IPS DF 4.7 (cell line): ENCODE results near the gene ASIC3.
"Not testable (repeated sequence)": the region's sequence is repeated elsewhere in the genome, so short reads cannot be mapped to it uniquely, and the experiment has no call there.

Experiments
- DNase-seq: peaks from one replicate; pipeline ENCODE4 v3.0.0-alpha.2; 2013; ENCODE audit warnings: low spot score; ENCODE audit errors: extremely low read depth

The ASIC3 gene

DNA sequence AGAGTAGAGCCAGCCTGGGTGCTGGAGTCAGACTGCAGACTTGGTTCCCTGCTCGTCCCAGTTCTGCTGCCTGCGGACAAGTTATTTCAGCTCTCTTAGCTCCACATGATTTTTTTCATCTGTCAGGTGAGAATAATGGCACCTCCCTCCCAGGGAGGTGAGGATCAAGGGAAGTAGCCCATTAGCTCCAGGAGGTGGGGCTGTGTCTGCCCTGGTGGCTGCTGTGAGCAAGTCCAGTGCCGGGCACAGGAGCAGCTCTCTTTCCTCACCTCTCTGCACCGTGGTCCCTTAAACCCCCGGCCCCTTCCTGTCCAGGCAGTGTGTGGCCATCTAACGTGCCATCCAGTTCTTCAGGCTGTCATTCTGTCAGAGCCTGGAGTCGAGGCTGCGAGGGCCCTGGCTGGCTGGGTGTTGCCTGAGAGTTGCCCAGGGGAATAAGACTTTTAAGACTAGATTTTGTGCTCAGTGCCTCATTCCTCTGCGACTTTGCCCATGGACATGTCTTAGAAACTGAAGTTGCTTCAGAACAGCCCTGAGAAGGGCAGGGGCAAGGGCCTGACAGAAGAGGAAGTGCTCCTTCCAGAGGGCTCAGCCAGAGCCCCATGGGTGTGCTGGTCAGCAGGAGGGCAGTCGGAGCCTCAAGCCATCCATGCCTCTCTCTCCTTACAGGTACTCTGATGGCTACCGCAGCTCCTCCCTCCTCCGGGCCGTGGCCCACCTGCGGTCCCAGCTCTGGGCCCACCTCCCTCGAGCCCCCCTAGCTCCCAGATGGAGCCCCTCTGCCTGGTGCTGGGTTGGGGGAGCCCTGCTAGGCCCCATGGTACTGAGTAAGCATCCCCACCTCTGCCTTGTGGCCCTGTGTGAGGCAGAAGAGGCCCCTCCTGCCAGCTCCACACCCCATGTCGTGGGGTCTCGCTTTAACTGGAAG lies 15.1 kb upstream of the ASIC3 start:
- DNase-seq: no peak

DNA sequence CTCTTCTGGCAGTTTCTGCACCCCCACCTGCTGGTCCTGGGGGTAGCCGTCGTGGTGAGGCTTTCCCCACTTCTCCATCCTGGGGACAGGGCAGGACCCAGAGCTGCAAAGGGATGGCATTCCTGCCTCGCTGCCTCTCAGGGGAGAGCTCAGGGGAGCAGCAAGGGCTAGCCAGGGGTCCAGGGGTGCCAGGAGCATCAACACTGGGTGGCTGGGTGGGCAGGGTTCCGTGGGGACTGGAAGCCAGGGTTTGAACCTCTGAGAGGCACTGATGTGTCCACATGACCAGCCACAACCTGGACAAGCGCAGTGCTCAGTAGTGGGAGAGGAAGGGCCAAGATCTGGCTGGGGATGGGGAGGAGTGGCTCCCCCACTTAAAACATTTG lies 14.5 kb upstream of the ASIC3 start:
- DNase-seq: no peak

- no peak for DNase-seq
These were observed 13.9 kb upstream of the ASIC3 start for GRCh38 chr7:151034312-151035025.

GRCh38 chr7:151035026-151035717 lies 13.2 kb upstream of the ASIC3 start:
- DNase-seq: no peak

DNA sequence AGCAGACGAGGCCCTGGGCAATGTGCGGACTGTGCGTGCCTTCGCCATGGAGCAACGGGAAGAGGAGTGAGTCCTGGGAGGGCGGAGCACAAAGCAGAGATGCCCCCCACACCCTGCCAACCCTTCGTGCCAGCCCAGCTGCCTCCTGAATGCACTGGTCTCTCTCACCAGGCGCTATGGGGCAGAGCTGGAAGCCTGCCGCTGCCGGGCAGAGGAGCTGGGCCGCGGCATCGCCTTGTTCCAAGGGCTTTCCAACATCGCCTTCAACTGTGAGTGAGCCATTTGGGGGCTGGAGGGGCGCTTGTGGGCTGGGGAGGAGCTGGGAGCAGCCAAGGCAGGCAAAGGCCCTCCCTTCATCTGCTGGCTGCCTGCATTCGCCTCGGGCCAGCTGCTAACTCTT lies 12.4 kb upstream of the ASIC3 start:
- no peak for DNase-seq

DNA sequence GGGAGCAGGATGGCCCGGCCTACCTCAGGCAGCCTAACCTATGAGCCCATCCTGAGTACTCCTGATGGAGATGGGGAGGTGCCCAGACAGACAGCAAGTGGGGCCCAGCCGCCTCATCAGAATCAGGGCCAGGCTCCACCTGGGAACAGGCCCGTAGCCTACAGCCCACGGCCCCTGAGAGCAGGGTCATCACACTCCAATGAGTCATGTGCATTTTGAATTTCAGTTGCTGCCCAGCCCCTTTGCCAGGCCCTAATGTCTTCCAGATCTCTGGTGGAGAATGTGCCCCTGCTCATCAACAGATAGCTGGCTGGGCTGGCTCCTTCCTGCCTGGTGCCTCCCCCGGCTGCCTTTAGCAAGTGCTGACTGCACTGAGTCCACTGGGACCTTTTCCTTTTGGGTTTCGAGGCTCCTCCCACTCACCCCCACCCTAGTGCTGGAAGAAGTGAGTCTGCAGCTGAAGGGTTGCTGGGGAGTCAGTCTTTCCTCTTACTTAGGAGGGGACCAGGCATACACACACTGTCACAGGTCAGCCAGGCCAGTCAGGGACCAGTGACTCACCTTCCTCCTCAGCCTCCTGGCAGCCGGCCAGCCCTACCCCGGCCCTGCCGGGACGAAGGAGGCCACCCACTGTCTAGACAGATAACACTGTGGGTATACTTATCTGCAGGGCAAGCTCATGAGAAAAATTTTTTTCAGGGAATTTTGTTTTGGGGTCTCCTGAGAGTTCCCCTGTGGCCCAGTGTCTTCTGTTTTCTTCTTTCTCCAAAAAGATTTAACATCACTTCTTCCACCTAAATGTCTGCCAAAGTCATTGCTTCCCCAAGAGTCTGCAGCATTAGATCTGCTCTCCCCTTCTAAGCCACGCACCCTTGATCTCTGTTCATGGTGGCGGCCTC lies 9.1 kb upstream of the ASIC3 start:
- DNase-seq: no peak

GRCh38 chr7:151039850-151040548 lies 8.3 kb upstream of the ASIC3 start:
- DNase-seq: no peak

GRCh38 chr7:151040616-151041375 lies 7.5 kb upstream of the ASIC3 start:
- no peak for DNase-seq

- not testable (repeated sequence) for DNase-seq
These were observed 4.9 kb upstream of the ASIC3 start for GRCh38 chr7:151043449-151043848.

DNA sequence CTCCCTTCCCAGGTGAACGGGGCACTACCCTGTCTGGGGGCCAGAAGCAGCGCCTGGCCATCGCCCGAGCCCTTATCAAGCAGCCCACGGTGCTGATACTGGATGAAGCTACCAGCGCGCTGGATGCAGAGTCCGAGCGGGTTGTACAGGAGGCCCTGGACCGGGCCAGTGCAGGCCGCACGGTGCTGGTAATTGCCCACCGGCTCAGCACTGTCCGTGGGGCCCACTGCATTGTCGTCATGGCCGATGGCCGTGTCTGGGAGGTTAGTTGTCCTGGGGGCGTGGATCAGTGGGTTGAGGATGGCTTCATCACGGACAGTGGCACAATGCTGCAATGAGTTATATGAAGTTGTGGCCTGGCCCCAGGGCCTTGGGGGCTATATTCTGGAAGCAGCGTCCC lies 4.4 kb upstream of the ASIC3 start:
- DNase-seq: no peak

DNA sequence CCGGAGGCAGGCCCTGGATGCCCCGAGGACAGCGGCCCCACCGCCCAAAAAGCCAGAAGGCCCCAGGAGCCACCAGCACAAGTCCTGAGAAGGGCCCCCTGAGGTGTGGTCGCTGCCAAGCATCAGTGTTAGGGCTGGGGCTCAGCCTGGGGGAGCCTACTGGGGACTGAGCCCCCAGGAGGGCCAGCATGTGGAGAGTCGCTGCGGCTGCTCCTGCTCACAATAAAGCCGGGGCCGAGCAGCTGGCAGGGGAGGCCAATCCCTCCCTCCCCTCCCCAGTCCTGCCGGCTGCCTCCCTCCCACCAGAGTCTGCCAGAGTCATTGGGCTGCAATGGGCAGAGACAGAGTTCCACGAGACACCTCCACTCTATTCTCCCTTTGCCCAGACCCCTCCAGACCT lies 3.1 kb upstream of the ASIC3 start:
- DNase-seq: no peak

DNA sequence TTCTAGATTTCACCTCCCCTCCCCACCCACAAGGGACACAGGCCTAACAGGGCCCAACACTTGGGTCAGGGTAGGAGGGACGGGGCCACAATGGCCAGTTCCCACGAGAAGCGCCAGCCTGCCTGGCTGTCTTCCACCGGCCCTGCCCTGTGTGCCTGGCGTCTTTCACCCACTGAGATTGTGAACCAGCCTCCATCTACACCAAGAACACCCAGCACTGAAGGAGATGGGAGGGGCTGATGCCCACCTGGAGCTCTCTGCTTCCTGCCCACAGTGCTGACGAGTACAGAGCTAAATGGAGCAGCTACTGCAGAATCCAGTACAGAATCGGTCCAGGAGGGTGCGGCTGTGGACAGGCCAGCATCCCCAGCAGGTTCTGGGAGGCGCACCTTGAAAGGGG lies 2.4 kb upstream of the ASIC3 start:
- DNase-seq: no peak

GRCh38 chr7:151046603-151047573 lies 1.4 kb upstream of the ASIC3 start:
- DNase-seq: no peak

GRCh38 chr7:151048911-151049463 lies 656 bp downstream of the ASIC3 start:
- no peak for DNase-seq

DNA sequence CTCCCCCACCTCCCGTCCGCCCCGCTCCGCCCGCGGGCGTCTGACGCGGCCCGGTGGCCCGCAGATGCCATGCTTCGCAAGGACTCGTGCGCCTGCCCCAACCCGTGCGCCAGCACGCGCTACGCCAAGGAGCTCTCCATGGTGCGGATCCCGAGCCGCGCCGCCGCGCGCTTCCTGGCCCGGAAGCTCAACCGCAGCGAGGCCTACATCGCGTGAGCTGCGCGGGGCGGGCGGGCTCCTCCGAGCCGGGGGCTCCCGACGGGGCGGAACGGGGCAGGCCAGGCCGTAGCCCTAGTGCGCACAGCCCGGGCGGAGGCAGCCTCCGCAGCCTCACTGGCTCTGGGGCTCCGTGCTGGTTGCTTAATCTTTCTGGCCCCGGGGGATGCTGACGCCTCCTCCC lies 2.8 kb downstream of the ASIC3 start:
- DNase-seq: no peak

DNA sequence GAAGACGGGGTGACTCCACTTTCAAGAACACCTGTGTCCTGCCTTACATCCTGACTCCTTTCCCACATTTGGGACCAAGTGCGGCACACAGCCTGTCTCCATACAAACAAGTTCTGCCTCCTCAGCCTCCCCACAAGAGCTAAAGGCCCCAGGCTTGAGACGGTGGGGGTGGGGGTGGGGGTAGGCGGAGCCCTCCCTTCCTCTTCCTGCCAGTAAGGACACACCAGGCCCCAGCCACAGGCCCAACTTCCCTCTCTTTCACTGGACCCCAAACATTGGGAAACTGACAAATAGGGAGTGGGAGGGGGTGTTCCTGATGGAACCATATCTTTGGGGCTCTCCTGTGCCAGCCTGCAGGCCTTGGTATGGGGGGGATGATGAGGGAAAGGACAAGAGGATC lies 4.8 kb downstream of the ASIC3 start:
- DNase-seq: no peak

DNA sequence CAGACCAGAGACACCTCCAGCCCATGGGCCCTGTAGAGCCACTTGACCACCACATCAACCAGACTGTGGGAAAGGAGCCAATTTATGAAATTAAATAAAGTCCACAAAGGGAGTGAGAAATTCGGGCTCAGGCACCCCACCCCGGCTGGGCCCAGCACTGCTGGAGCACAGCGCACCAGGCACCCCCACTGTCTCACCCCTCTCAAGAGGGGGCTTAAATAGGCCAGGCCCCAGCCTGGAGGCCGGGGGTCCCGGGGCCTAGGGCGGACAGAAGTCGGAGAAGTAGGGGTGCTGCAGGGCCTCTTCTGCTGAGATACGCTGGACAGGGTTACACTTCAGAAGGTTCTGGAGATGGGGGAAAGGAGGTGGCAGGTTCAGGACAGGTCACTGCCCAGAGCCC lies 5.4 kb downstream of the ASIC3 start:
- no peak for DNase-seq

DNA sequence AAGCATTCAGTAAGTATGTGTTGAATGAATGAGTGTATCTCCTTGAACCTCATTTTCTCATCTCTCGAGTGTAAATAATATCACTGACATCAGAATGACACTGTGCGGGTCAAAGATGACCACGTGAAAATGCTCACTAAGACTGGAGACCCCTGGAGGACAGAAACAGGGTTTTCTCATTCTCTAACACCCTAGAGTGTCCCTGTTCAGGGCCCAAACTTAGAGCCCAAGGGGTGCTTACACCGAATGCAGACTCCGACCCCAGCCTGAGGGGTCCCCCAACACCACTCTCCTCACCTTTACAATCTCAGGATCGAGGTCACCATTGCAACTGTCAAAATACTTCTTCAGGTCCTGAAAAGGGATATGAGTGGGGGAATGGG lies 7.9 kb downstream of the ASIC3 start:
- DNase-seq: no peak
